Measurements from ENCODE around the gene GTSF1L. TPM values are rescaled to one million over a fixed set of nuclear protein-coding genes. Genes with fewer than 3 reads are reported as not detected.

Gene GTSF1L
- total RNA-seq, 1 donor from 2014 or later = not detected

- no peak for DNase-seq (ENCODE audit: extremely low read depth, low read depth, low spot score)
Measured at GRCh38 chr20:43717616-43717995, 9.2 kb downstream of the GTSF1L start.

GRCh38 chr20:43716757-43717615 is 9.8 kb downstream of the GTSF1L start:
- no peak for DNase-seq (ENCODE audit: extremely low read depth, low read depth, low spot score)

GRCh38 chr20:43716123-43716522 is 10.7 kb downstream of the GTSF1L start:
- no peak for DNase-seq (ENCODE audit: extremely low read depth, low read depth, low spot score)

GRCh38 chr20:43715511-43715910 is 11.3 kb downstream of the GTSF1L start:
- DNase-seq (ENCODE audit: extremely low read depth, low read depth, low spot score) = no peak

GRCh38 chr20:43715044-43715443 is 11.8 kb downstream of the GTSF1L start:
- no peak for DNase-seq (ENCODE audit: extremely low read depth, low read depth, low spot score)

- DNase-seq (ENCODE audit: extremely low read depth, low read depth, low spot score) = no peak
Measured at GRCh38 chr20:43711098-43711654, 15.6 kb downstream of the GTSF1L start.

- DNase-seq (ENCODE audit: extremely low read depth, low read depth, low spot score) = no peak
Measured at GRCh38 chr20:43710370-43711044, 16.3 kb downstream of the GTSF1L start.

- no peak for DNase-seq (ENCODE audit: extremely low read depth, low read depth, low spot score)
Measured at GRCh38 chr20:43702502-43702901, 24.3 kb downstream of the GTSF1L start.

- DNase-seq (ENCODE audit: extremely low read depth, low read depth, low spot score) = no peak
Measured at GRCh38 chr20:43700627-43701026, 26.2 kb downstream of the GTSF1L start.

GRCh38 chr20:43699941-43700565 is 26.7 kb downstream of the GTSF1L start:
- no peak for DNase-seq (ENCODE audit: extremely low read depth, low read depth, low spot score)

- DNase-seq (ENCODE audit: extremely low read depth, low read depth, low spot score) = no peak
Measured at GRCh38 chr20:43695571-43695970, 31.2 kb downstream of the GTSF1L start.

- DNase-seq (ENCODE audit: extremely low read depth, low read depth, low spot score) = no peak
Measured at GRCh38 chr20:43694763-43695162, 32.0 kb downstream of the GTSF1L start.

GRCh38 chr20:43691928-43692524 is 34.8 kb downstream of the GTSF1L start:
- no peak for DNase-seq (ENCODE audit: extremely low read depth, low read depth, low spot score)

- no peak for DNase-seq (ENCODE audit: extremely low read depth, low read depth, low spot score)
Measured at GRCh38 chr20:43690943-43691598, 35.7 kb downstream of the GTSF1L start.

- no peak for DNase-seq (ENCODE audit: extremely low read depth, low read depth, low spot score)
Measured at GRCh38 chr20:43689165-43689564, 37.6 kb downstream of the GTSF1L start.

- no peak for DNase-seq (ENCODE audit: extremely low read depth, low read depth, low spot score)
Measured at GRCh38 chr20:43686820-43687219, 40.0 kb downstream of the GTSF1L start.

GRCh38 chr20:43682446-43682845 is 44.4 kb downstream of the GTSF1L start:
- DNase-seq (ENCODE audit: extremely low read depth, low read depth, low spot score) = no peak

GRCh38 chr20:43681991-43682410 is 44.8 kb downstream of the GTSF1L start:
- DNase-seq (ENCODE audit: extremely low read depth, low read depth, low spot score) = no peak

GRCh38 chr20:43681468-43681942 is 45.3 kb downstream of the GTSF1L start:
- DNase-seq (ENCODE audit: extremely low read depth, low read depth, low spot score) = no peak

- DNase-seq (ENCODE audit: extremely low read depth, low read depth, low spot score) = no peak
Measured at GRCh38 chr20:43680981-43681380, 45.8 kb downstream of the GTSF1L start.

Measured in glomerular endothelial cell (primary cell).